GM12801 (cell line): ENCODE data around the gene SRCAP.

ENCODE experiments used
- TF ChIP-seq, protein P1 (sequence below): IDR thresholded peaks from one replicate; pipeline ENCODE4 v1.5.1; 2011; ENCODE audit warnings: control low read depth; ENCODE audit not compliant: insufficient read length; ENCODE audit errors: extremely low read depth

SRCAP gene

DNA sequence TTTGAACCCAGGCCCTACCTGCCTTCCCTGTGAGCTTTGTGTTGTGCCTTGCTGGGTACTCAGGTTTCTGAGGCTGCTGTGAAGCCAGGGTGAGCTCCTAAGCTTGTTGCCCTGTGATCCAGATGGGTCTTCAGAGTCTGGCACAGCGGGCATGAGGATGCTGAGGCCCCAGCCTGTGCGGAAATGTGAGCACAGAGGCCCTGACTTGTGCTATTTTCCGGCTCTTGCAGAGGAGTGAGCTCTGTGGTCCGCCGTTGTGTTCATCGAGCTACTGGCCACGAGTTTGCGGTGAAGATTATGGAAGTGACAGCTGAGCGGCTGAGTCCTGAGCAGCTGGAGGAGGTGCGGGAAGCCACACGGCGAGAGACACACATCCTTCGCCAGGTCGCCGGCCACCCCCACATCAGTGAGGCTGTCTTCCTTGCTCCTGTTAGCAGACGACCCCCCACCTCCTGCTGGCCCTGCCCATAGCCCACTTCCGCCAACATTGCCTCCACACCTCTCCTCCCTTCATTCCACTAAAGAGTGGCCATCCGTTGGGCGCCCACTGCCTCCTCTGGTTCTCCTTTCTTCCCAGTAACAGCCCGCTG is 52.0 kb downstream of the SRCAP start:
- TF ChIP-seq, protein P1, sequence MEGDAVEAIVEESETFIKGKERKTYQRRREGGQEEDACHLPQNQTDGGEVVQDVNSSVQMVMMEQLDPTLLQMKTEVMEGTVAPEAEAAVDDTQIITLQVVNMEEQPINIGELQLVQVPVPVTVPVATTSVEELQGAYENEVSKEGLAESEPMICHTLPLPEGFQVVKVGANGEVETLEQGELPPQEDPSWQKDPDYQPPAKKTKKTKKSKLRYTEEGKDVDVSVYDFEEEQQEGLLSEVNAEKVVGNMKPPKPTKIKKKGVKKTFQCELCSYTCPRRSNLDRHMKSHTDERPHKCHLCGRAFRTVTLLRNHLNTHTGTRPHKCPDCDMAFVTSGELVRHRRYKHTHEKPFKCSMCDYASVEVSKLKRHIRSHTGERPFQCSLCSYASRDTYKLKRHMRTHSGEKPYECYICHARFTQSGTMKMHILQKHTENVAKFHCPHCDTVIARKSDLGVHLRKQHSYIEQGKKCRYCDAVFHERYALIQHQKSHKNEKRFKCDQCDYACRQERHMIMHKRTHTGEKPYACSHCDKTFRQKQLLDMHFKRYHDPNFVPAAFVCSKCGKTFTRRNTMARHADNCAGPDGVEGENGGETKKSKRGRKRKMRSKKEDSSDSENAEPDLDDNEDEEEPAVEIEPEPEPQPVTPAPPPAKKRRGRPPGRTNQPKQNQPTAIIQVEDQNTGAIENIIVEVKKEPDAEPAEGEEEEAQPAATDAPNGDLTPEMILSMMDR = no peak

DNA sequence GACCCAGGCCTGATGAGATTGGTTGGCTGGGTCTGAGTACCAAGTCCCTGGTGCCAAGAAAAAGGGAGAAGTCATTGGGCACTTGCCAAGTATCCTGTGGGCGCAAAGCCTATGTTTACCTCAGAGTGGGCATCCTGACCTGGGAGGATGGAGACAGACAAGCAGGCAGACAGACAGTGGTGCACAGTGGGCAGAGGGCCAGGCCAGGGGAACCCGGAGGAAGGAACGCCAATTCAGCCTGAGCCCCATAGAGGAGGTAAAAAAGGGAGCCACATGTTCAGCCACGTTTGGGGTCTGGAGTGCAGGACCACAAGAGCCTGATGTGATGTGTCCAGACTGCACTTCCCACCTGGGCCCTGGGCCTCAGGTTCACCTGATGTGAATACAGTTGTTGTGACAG is 54.6 kb downstream of the SRCAP start:
- TF ChIP-seq, protein P1 = no peak

GRCh38 chr16:30755955-30756780 is 57.2 kb downstream of the SRCAP start:
- TF ChIP-seq, protein P1 = no peak

GRCh38 chr16:30756781-30757100 is 57.8 kb downstream of the SRCAP start:
- TF ChIP-seq, protein P1 = no peak

DNA sequence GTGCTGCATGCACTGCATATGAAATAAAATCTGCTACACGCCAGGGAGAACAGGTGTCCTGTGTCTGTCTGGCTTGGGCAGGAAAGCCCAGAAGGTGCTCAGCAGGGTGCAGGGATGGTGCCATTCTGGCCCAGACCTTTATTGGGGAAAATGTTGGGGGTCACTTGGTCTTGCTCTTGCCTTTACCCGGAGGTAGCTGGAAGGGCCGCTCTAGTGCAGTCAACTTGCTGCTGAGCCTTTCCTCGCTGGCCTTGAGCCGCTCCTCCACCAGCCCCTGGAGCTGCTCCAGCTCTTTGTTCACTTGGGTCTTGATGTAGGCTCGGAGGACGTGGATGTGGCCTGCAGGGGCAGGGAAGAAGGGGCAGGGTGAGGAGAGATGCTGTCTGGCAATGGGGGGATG is 58.3 kb downstream of the SRCAP start:
- TF ChIP-seq, protein P1 = no peak

GRCh38 chr16:30758988-30759491 is 60.1 kb downstream of the SRCAP start:
- TF ChIP-seq, protein P1 = no peak

GRCh38 chr16:30760001-30760559 is 61.1 kb downstream of the SRCAP start:
- TF ChIP-seq, protein P1 = no peak
